HCT116 (cell line): ENCODE measurements around the gene BRINP1. TPM values are rescaled to one million over a fixed set of nuclear protein-coding genes. Genes with fewer than 3 reads are reported as not detected.

Source experiments
- ATAC-seq: fragments of 200-7000 bp; cut with Tn5 transposase; 2 replicates; pipeline ENCODE4 v1.9.1; 2020; ENCODE audit warnings: mild to moderate bottlenecking, moderate library complexity
- BruUV-seq: library from RNA; stranded (reverse); fragments of 400-500 nt; replicated peaks from 2 replicates; lab custom pipeline; 2021; lab: Mats Ljungman, UMichigan
- CTCF ChIA-PET: fragments of 300-600 bp; sonication (Branson Sonifier 250); formaldehyde crosslinking; loops from one replicate; lab custom pipeline; 2021; ENCODE audit warnings: antibody characterized with exemption; lab: Charles Lee
- POLR2A ChIA-PET: fragments of 300-600, 350-600 bp; sonication (Branson Sonifier 250); formaldehyde crosslinking; loops from one replicate; lab custom pipeline; 2021; ENCODE audit warnings: antibody characterized with exemption; lab: Charles Lee
- RAD21 ChIA-PET, 2 experiments: fragments of 300-600 bp; sonication (Branson Sonifier 250); formaldehyde crosslinking; loops; one replicate each; lab custom pipeline; 2023; ENCODE audit warnings: low total read pairs in 2 of 2; ENCODE audit not compliant: uncharacterized antibody in 2 of 2, unreplicated experiment in 2 of 2, low non-redundant PET in 1 of 2; lab: Charles Lee
- DNase-seq: peaks from one replicate; pipeline ENCODE4 v3.0.0-alpha.2; 2010; ENCODE audit warnings: low read depth, low spot score
- H2AFZ ChIP-seq: fragments of 200-600 bp; shearing (Covaris generic), sonication (generic); 2 replicates; pipeline ENCODE4 v1.6.1; 2017; ENCODE audit warnings: low read depth, mixed run types, mixed read lengths, antibody characterized with exemption, low read length; ENCODE audit not compliant: poor library complexity, severe bottlenecking
- H3K27ac ChIP-seq: 2 replicates; pipeline ENCODE4 v1.5.1; 2012; ENCODE audit warnings: low read depth, low read length
- H3K27me3 ChIP-seq: fragments of 200-600 bp; sonication (generic); 2 replicates; pipeline ENCODE4 v1.6.1; 2016; ENCODE audit warnings: mixed run types, low read length, mixed read lengths; ENCODE audit not compliant: insufficient read depth
- H3K36me3 ChIP-seq, 2 experiments: fragments of 200-500 bp in 1 of 2; fragments of 200-600 bp in 1 of 2; sonication (Bioruptor generic) in 1 of 2; sonication (generic) in 1 of 2; 2 replicates each; pipeline versions ENCODE4 v1.5.1 to v1.6.1; 2014 to 2016; ENCODE audit warnings: low read length in 2 of 2, inconsistent platforms in 1 of 2, mixed read lengths in 1 of 2, mixed run types in 1 of 2; ENCODE audit not compliant: insufficient read depth in 2 of 2, control insufficient read depth in 1 of 2
- H3K4me1 ChIP-seq, 2 experiments: fragments of 200-600 bp in 1 of 2; sonication (generic) in 1 of 2; 2 replicates each; pipeline versions ENCODE4 v1.5.1 to v1.6.1; 2012 to 2017; ENCODE audit warnings: low read length in 2 of 2, inconsistent platforms in 1 of 2, mild to moderate bottlenecking in 1 of 2, mixed read lengths in 1 of 2, mixed run types in 1 of 2, moderate library complexity in 1 of 2; ENCODE audit not compliant: insufficient read depth in 2 of 2, control insufficient read depth in 1 of 2
- H3K4me2 ChIP-seq: fragments of 200-600 bp; sonication (generic); 2 replicates; pipeline ENCODE4 v1.6.1; 2017; ENCODE audit warnings: mixed run types, low read length, mixed read lengths
- H3K4me3 ChIP-seq, 2 experiments: fragments of 200-600 bp in 1 of 2; sonication (generic) in 1 of 2; replicated peaks in 1 of 2; 2 replicates each; pipeline ENCODE4 v1.5.1; 2011 to 2016; ENCODE audit warnings: low read length in 2 of 2, control low read depth in 1 of 2, low read depth in 1 of 2, mild to moderate bottlenecking in 1 of 2, mixed read lengths in 1 of 2, mixed run types in 1 of 2
- H3K79me2 ChIP-seq: fragments of 200-600 bp; sonication (generic); 2 replicates; pipeline ENCODE4 v1.6.1; 2017; ENCODE audit warnings: mild to moderate bottlenecking, mixed run types, low read length, moderate library complexity, mixed read lengths; ENCODE audit not compliant: insufficient read depth
- H3K9ac ChIP-seq: fragments of 200-600 bp; sonication (generic); 2 replicates; pipeline ENCODE4 v1.6.1; 2016; ENCODE audit warnings: low read length, mixed read lengths
- H3K9me2 ChIP-seq: fragments of 200-600 bp; sonication (generic), shearing (Covaris generic); 2 replicates; pipeline ENCODE4 v1.6.1; 2017; ENCODE audit warnings: mixed run types, mild to moderate bottlenecking, moderate library complexity; ENCODE audit not compliant: insufficient read depth
- H3K9me3 ChIP-seq, 2 experiments: fragments of 200-500 bp in 1 of 2; fragments of 200-600 bp in 1 of 2; sonication (Bioruptor generic) in 1 of 2; sonication (generic) in 1 of 2; 2 replicates each; pipeline ENCODE4 v1.6.1; 2014 to 2017; ENCODE audit warnings: low read length in 2 of 2, mixed read lengths in 2 of 2, inconsistent platforms in 1 of 2, low read depth in 1 of 2, mild to moderate bottlenecking in 1 of 2, mixed run types in 1 of 2, moderate library complexity in 1 of 2; ENCODE audit not compliant: control insufficient read depth in 1 of 2, insufficient read depth in 1 of 2
- H4K20me1 ChIP-seq: fragments of 200-600 bp; sonication (generic), shearing (Covaris generic); 2 replicates; pipeline ENCODE4 v1.6.1; 2017; ENCODE audit warnings: mixed run types, mild to moderate bottlenecking, moderate library complexity; ENCODE audit not compliant: insufficient read depth
- CBX3 ChIP-seq: IDR thresholded peaks from 2 replicates; pipeline ENCODE4 v1.6.1; 2012; ENCODE audit warnings: low read depth
- CEBPB ChIP-seq: IDR thresholded peaks from 2 replicates; pipeline ENCODE4 v1.6.1; 2012; ENCODE audit warnings: low read depth
- EGR1 ChIP-seq: IDR thresholded peaks from 2 replicates; pipeline ENCODE4 v1.6.1; 2012; ENCODE audit warnings: low read depth
- ELF1 ChIP-seq: IDR thresholded peaks from 2 replicates; pipeline ENCODE4 v1.6.1; 2012; ENCODE audit warnings: low read depth, borderline replicate concordance
- EZH2 ChIP-seq: fragments of 200-600 bp; sonication (generic); IDR thresholded peaks from 2 replicates; pipeline ENCODE4 v1.6.1; 2017; ENCODE audit warnings: antibody characterized with exemption, mixed run types
- EZH2phosphoT487 ChIP-seq: fragments of 200-600 bp; IDR thresholded peaks from 2 replicates; pipeline ENCODE4 v1.6.1; 2018; ENCODE audit warnings: antibody characterized with exemption, borderline replicate concordance
- FOSL1 ChIP-seq: IDR thresholded peaks from 2 replicates; pipeline ENCODE4 v1.6.1; 2012; ENCODE audit warnings: low read depth
- JUND ChIP-seq: IDR thresholded peaks from 2 replicates; pipeline ENCODE4 v1.6.1; 2012
- POLR2A ChIP-seq: IDR thresholded peaks from 2 replicates; pipeline ENCODE4 v1.7.0; 2011; ENCODE audit warnings: borderline replicate concordance; ENCODE audit not compliant: insufficient read depth, insufficient read length; ENCODE audit errors: extremely low read depth
- SP1 ChIP-seq: IDR thresholded peaks from 2 replicates; pipeline ENCODE4 v1.6.1; 2012; ENCODE audit warnings: low read depth
- SRF ChIP-seq: IDR thresholded peaks from 2 replicates; pipeline ENCODE4 v1.6.1; 2012; ENCODE audit warnings: low read depth
- TCF7L2 ChIP-seq: IDR thresholded peaks from 2 replicates; pipeline ENCODE4 v1.7.0; 2011; ENCODE audit warnings: borderline replicate concordance, inconsistent platforms; ENCODE audit not compliant: insufficient read depth, insufficient read length; ENCODE audit errors: extremely low read depth
- YY1 ChIP-seq: IDR thresholded peaks from 2 replicates; pipeline ENCODE4 v1.6.1; 2011; ENCODE audit warnings: low read length, low read depth, moderate library complexity, mild to moderate bottlenecking; ENCODE audit not compliant: insufficient replicate concordance; ENCODE audit errors: extremely low read depth
- ZFX ChIP-seq: fragments of 450-650 bp; IDR thresholded peaks from 2 replicates; pipeline ENCODE4 v1.6.1; 2017
- ZNF274 ChIP-seq: fragments of 200-500 bp; sonication (Bioruptor generic); IDR thresholded peaks from 2 replicates; pipeline ENCODE4 v1.6.1; 2014; ENCODE audit warnings: mild to moderate bottlenecking, low read depth, low read length, inconsistent platforms
- intact Hi-C: fragments of 100-400 bp; cut with micrococcal nuclease; formaldehyde crosslinking; loops from 2 replicates; pipeline ENCODE4 v1.10.0; 2022
- total RNA-seq: library from RNA; stranded (reverse); gene quantifications from one replicate; pipeline ENCODE4 v1.2.1, GENCODE V29; 2021; ENCODE audit not compliant: unreplicated experiment
- TF ChIP-seq, protein P1 (sequence below): IDR thresholded peaks from 2 replicates; pipeline ENCODE4 v1.6.1; 2012; ENCODE audit warnings: low read depth
- TF ChIP-seq, protein P2 (sequence below): IDR thresholded peaks from 2 replicates; pipeline ENCODE4 v1.6.1; 2012
- TF ChIP-seq, protein P3 (sequence below): IDR thresholded peaks from 2 replicates; pipeline ENCODE4 v1.6.1; 2011; ENCODE audit warnings: mild to moderate bottlenecking, low read length, moderate library complexity; ENCODE audit not compliant: insufficient replicate concordance; ENCODE audit errors: extremely low read depth
- TF ChIP-seq, protein P4 (sequence below), 3 experiments: fragments of 200-600 bp in 1 of 3; sonication (generic) in 1 of 3; IDR thresholded peaks in 2 of 3; conservative IDR thresholded peaks in 1 of 3; 2 replicates each; pipeline ENCODE4 v1.5.1; 2012 to 2017; ENCODE audit warnings: low read depth in 2 of 3, low read length in 2 of 3, antibody characterized with exemption in 1 of 3, borderline replicate concordance in 1 of 3, control low read depth in 1 of 3, mild to moderate bottlenecking in 1 of 3, mixed read lengths in 1 of 3, mixed run types in 1 of 3, moderate library complexity in 1 of 3; ENCODE audit not compliant: insufficient read depth in 1 of 3

The BRINP1 gene
- total RNA-seq, 1 experiment from 2014 or later: not detected

DNA sequence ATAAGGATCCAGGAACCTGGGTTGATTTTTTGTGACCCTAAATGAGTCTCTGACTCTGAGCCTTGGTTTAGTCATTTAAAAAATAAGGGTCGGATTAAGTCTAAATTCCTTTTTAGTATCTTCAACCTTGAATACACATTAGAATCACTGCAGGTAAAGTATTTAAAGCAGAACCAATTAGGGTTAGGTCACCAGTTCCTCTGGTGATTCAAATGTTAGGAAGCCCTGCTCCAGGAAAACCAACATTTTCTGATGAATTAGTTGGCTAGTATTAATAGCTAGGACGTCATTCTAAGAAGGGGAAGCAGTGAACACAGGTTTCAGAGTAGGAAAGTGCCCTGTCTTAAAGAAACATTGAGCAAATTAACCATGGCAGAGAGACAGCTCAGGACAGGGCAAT lies 31.4 kb upstream of the BRINP1 start:
- POLR2A ChIA-PET: no interaction called here
- intact Hi-C loops: no loop called here
- no peaks in the 10 kb centered on the region for H3K36me3 ChIP-seq
- no peak overlapping the region for H2AFZ ChIP-seq
- no peak overlapping the region for H3K4me3 ChIP-seq
- no peaks in the 10 kb centered on the region for H3K4me1 ChIP-seq
- no peaks in the 10 kb centered on the region for H4K20me1 ChIP-seq
- no peaks in the 10 kb centered on the region for H3K27me3 ChIP-seq
- H3K4me2 ChIP-seq: no peak overlapping the region
- CTCF ChIA-PET: no interaction called here
- TF ChIP-seq ELF1: no peak
- TF ChIP-seq CBX3: no peak
- TF ChIP-seq, protein P1, sequence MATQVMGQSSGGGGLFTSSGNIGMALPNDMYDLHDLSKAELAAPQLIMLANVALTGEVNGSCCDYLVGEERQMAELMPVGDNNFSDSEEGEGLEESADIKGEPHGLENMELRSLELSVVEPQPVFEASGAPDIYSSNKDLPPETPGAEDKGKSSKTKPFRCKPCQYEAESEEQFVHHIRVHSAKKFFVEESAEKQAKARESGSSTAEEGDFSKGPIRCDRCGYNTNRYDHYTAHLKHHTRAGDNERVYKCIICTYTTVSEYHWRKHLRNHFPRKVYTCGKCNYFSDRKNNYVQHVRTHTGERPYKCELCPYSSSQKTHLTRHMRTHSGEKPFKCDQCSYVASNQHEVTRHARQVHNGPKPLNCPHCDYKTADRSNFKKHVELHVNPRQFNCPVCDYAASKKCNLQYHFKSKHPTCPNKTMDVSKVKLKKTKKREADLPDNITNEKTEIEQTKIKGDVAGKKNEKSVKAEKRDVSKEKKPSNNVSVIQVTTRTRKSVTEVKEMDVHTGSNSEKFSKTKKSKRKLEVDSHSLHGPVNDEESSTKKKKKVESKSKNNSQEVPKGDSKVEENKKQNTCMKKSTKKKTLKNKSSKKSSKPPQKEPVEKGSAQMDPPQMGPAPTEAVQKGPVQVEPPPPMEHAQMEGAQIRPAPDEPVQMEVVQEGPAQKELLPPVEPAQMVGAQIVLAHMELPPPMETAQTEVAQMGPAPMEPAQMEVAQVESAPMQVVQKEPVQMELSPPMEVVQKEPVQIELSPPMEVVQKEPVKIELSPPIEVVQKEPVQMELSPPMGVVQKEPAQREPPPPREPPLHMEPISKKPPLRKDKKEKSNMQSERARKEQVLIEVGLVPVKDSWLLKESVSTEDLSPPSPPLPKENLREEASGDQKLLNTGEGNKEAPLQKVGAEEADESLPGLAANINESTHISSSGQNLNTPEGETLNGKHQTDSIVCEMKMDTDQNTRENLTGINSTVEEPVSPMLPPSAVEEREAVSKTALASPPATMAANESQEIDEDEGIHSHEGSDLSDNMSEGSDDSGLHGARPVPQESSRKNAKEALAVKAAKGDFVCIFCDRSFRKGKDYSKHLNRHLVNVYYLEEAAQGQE: no peak
- no peak for TF ChIP-seq EZH2
- TF ChIP-seq JUND: no peak
- TF ChIP-seq ZNF274: no peak
- no peak for TF ChIP-seq EGR1
- TF ChIP-seq, protein P2, sequence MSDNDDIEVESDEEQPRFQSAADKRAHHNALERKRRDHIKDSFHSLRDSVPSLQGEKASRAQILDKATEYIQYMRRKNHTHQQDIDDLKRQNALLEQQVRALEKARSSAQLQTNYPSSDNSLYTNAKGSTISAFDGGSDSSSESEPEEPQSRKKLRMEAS: no peak
- no peak for TF ChIP-seq POLR2A
- no peak for TF ChIP-seq SRF
- TF ChIP-seq YY1: no peak
- TF ChIP-seq TCF7L2: no peak
- TF ChIP-seq CEBPB: no peak
- TF ChIP-seq FOSL1: no peak
- no peak for TF ChIP-seq ZFX
- TF ChIP-seq, protein P3, sequence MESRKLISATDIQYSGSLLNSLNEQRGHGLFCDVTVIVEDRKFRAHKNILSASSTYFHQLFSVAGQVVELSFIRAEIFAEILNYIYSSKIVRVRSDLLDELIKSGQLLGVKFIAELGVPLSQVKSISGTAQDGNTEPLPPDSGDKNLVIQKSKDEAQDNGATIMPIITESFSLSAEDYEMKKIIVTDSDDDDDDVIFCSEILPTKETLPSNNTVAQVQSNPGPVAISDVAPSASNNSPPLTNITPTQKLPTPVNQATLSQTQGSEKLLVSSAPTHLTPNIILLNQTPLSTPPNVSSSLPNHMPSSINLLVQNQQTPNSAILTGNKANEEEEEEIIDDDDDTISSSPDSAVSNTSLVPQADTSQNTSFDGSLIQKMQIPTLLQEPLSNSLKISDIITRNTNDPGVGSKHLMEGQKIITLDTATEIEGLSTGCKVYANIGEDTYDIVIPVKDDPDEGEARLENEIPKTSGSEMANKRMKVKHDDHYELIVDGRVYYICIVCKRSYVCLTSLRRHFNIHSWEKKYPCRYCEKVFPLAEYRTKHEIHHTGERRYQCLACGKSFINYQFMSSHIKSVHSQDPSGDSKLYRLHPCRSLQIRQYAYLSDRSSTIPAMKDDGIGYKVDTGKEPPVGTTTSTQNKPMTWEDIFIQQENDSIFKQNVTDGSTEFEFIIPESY: no peak
- no peak for TF ChIP-seq SP1
- no peak for TF ChIP-seq EZH2phosphoT487
- TF ChIP-seq, protein P4, sequence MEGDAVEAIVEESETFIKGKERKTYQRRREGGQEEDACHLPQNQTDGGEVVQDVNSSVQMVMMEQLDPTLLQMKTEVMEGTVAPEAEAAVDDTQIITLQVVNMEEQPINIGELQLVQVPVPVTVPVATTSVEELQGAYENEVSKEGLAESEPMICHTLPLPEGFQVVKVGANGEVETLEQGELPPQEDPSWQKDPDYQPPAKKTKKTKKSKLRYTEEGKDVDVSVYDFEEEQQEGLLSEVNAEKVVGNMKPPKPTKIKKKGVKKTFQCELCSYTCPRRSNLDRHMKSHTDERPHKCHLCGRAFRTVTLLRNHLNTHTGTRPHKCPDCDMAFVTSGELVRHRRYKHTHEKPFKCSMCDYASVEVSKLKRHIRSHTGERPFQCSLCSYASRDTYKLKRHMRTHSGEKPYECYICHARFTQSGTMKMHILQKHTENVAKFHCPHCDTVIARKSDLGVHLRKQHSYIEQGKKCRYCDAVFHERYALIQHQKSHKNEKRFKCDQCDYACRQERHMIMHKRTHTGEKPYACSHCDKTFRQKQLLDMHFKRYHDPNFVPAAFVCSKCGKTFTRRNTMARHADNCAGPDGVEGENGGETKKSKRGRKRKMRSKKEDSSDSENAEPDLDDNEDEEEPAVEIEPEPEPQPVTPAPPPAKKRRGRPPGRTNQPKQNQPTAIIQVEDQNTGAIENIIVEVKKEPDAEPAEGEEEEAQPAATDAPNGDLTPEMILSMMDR (IDR thresholded peaks at IDR 0.05 in 2 of 3, conservative IDR thresholded peaks at IDR 0.05 in 1 of 3; ENCODE audit: borderline replicate concordance in 1 of 3, insufficient read depth in 1 of 3, low read depth in 2 of 3, low read length in 2 of 3): no peak
- no peaks in the 10 kb centered on the region for H3K9me2 ChIP-seq
- RAD21 ChIA-PET: no interaction called here
- H3K27ac ChIP-seq: no peak overlapping the region
- peaks cover 0 to 14% of the 10 kb centered on the region in 2 experiments; a peak in 2 of 4 replicates for H3K9me3 ChIP-seq
- no peak for DNase-seq
- H3K79me2 ChIP-seq: no peaks in the 10 kb centered on the region
- BruUV-seq: no TSS peak
- no peak for ATAC-seq
- no peak overlapping the region for H3K9ac ChIP-seq
